Measurements from ENCODE around the gene CASP1.

Gene CASP1

DNA sequence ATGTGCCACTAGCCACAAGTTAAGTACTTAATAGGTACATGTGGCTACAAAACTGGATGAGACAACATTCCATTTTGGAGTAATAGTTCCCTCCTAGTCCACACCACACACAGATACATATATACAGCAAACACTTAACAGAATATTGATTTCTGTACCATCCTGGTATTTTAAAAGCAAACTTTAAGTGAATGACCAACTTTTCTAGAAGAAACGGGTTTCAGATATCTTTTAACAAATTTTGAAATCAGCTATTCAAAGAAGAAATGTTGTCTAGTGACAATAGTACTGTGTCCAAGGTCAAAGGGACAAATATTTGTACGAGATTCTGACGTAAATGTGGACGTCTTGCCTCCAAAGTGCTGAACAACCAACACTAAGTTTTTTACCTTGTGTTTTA, 22.5 kb upstream of the CASP1 start:
- no peaks in the 10 kb centered on the region for H3K9me3 ChIP-seq (ENCODE audit: control insufficient read depth, insufficient read depth, low read length)
- no peaks in the 10 kb centered on the region for H3K79me2 ChIP-seq (ENCODE audit: control insufficient read depth, low read length)
- TF ChIP-seq, protein P1, sequence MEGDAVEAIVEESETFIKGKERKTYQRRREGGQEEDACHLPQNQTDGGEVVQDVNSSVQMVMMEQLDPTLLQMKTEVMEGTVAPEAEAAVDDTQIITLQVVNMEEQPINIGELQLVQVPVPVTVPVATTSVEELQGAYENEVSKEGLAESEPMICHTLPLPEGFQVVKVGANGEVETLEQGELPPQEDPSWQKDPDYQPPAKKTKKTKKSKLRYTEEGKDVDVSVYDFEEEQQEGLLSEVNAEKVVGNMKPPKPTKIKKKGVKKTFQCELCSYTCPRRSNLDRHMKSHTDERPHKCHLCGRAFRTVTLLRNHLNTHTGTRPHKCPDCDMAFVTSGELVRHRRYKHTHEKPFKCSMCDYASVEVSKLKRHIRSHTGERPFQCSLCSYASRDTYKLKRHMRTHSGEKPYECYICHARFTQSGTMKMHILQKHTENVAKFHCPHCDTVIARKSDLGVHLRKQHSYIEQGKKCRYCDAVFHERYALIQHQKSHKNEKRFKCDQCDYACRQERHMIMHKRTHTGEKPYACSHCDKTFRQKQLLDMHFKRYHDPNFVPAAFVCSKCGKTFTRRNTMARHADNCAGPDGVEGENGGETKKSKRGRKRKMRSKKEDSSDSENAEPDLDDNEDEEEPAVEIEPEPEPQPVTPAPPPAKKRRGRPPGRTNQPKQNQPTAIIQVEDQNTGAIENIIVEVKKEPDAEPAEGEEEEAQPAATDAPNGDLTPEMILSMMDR (IDR thresholded peaks at IDR 0.05; ENCODE audit: low read depth, low read length, poor library complexity, severe bottlenecking) = no peak
- no peak for TF ChIP-seq EZH2phosphoT487 (IDR thresholded peaks at IDR 0.05; ENCODE audit: borderline replicate concordance, low read length)
- no peak overlapping the region for H3K4me3 ChIP-seq (ENCODE audit: low read length)
- H3F3A ChIP-seq (ENCODE audit: control insufficient read depth, insufficient read depth) = no peaks in the 10 kb centered on the region
- H3K27ac ChIP-seq (ENCODE audit: low read depth, low read length) = no peak overlapping the region
- no peaks in the 10 kb centered on the region for H4K20me1 ChIP-seq (ENCODE audit: control insufficient read depth, insufficient read depth, low read depth, low read length)
- no peaks in the 10 kb centered on the region for H3K36me3 ChIP-seq (ENCODE audit: control insufficient read depth, low read length)
- no peaks in the 10 kb centered on the region for H3K4me1 ChIP-seq (ENCODE audit: control insufficient read depth, low read length)
- no peaks in the 10 kb centered on the region for H3K9me2 ChIP-seq (replicated peaks; ENCODE audit: control insufficient read depth, low read length)
- H3K4me2 ChIP-seq (ENCODE audit: low read length) = no peak overlapping the region
- H3K27me3 ChIP-seq (ENCODE audit: control insufficient read depth, low read length) = no peaks in the 10 kb centered on the region

DNA sequence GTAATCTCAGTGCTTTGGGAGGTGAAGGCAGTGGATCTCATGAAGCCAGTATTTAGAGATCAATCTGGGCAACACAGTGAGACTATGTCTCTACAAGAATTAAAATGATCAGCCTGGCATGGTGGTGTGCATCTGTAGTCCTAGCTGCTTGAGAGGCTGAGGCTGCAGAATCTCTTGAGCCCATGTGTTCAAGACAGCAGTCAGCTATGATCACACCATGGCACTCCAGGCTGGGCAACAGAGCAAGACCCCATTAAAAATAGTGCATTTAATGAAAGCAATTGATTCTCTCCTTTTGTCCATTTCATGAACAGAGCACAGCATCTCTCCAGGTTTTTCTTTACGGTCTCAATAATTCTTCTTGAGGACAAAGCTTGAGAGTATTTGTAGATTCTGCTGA, 21.5 kb upstream of the CASP1 start:
- H3K4me1 ChIP-seq (ENCODE audit: control insufficient read depth, low read length) = no peaks in the 10 kb centered on the region
- H3K36me3 ChIP-seq (ENCODE audit: control insufficient read depth, low read length) = no peaks in the 10 kb centered on the region
- H3K27me3 ChIP-seq (ENCODE audit: control insufficient read depth, low read length) = no peaks in the 10 kb centered on the region
- H3K4me2 ChIP-seq (ENCODE audit: low read length) = no peak overlapping the region
- no peaks in the 10 kb centered on the region for H3K79me2 ChIP-seq (ENCODE audit: control insufficient read depth, low read length)
- no peaks in the 10 kb centered on the region for H4K20me1 ChIP-seq (ENCODE audit: control insufficient read depth, insufficient read depth, low read depth, low read length)
- no peak overlapping the region for H3K27ac ChIP-seq (ENCODE audit: low read depth, low read length)
- TF ChIP-seq, protein P1 (IDR thresholded peaks at IDR 0.05; ENCODE audit: low read depth, low read length, poor library complexity, severe bottlenecking) = no peak
- TF ChIP-seq EZH2phosphoT487 (IDR thresholded peaks at IDR 0.05; ENCODE audit: borderline replicate concordance, low read length) = no peak
- no peaks in the 10 kb centered on the region for H3K9me2 ChIP-seq (replicated peaks; ENCODE audit: control insufficient read depth, low read length)
- H3K9me3 ChIP-seq (ENCODE audit: control insufficient read depth, insufficient read depth, low read length) = no peaks in the 10 kb centered on the region
- H3K4me3 ChIP-seq (ENCODE audit: low read length) = no peak overlapping the region
- no peaks in the 10 kb centered on the region for H3F3A ChIP-seq (ENCODE audit: control insufficient read depth, insufficient read depth)

DNA sequence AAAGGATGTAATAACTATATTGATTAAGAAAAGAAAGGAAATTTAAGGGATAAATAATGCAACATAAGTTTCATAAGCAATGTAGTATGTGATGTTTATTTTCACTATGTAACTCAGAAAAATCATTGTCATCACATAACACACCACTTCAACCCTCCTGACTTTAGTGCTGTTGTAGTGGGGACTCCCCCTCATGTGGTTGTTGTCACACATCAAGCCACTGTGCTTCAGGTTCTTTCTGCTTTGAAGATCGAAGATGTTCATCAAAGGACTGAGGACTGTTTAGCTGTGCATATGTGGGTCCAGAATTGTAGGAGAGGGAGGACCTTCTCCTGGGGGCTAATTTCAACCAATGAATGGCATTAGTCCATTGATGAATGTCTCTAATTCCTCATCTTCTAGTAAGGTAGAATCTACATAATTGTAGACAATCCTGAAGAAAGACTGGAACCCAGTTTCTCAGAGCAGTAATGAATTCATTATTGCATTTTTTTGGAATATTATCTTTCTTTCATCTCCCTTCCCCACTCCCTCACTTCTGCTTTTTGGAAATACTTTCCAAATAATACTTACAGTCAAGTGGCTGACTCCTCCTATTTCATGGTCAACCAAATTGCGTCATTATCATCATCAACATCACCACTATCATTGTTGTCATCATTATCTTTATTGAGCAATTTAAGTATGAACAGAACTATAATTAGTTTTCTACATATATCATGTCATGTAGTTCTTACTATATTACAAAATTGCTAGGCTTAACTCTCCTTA, 20.0 kb upstream of the CASP1 start:
- no peak for TF ChIP-seq EZH2phosphoT487 (IDR thresholded peaks at IDR 0.05; ENCODE audit: borderline replicate concordance, low read length)
- TF ChIP-seq, protein P1 (IDR thresholded peaks at IDR 0.05; ENCODE audit: low read depth, low read length, poor library complexity, severe bottlenecking) = no peak
- Histone ChIP-seq H3K4me3 (ENCODE audit: low read length) (no peak overlapping the region), H3K27ac (ENCODE audit: low read depth, low read length) (no peak overlapping the region)

More for the DNA sequence above, 20.0 kb upstream of the CASP1 start:
- H3K27me3 ChIP-seq (ENCODE audit: control insufficient read depth, low read length) = no peaks in the 10 kb centered on the region
- no peaks in the 10 kb centered on the region for H3K79me2 ChIP-seq (ENCODE audit: control insufficient read depth, low read length)
- H3K9me2 ChIP-seq (replicated peaks; ENCODE audit: control insufficient read depth, low read length) = no peaks in the 10 kb centered on the region
- no peaks in the 10 kb centered on the region for H4K20me1 ChIP-seq (ENCODE audit: control insufficient read depth, insufficient read depth, low read depth, low read length)
- H3K36me3 ChIP-seq (ENCODE audit: control insufficient read depth, low read length) = no peaks in the 10 kb centered on the region
- H3K9me3 ChIP-seq (ENCODE audit: control insufficient read depth, insufficient read depth, low read length) = no peaks in the 10 kb centered on the region
- H3K4me1 ChIP-seq (ENCODE audit: control insufficient read depth, low read length) = no peaks in the 10 kb centered on the region
- no peaks in the 10 kb centered on the region for H3F3A ChIP-seq (ENCODE audit: control insufficient read depth, insufficient read depth)
- H3K4me2 ChIP-seq (ENCODE audit: low read length) = no peak overlapping the region

All from DOHH2 (cell line).